Endothelial cell of umbilical vein (primary cell): ENCODE measurements around the gene PHACTR2. TPM values are rescaled to one million over a fixed set of nuclear protein-coding genes. Genes with fewer than 3 reads are reported as not detected.

ENCODE experiments used
- BruUV-seq: library from RNA; stranded (reverse); fragments of 400-500 nt; replicated peaks from 2 replicates; lab custom pipeline; 2021; lab: Mats Ljungman, UMichigan
- CTCF ChIA-PET: fragments of 300-600, 350-600 bp; sonication (Branson Sonifier 250); formaldehyde crosslinking; loops from one replicate; lab custom pipeline; 2021; ENCODE audit warnings: antibody characterized with exemption, inconsistent platforms; lab: Charles Lee
- POLR2A ChIA-PET: fragments of 300-600, 350-600 bp; sonication (Branson Sonifier 250); formaldehyde crosslinking; loops from one replicate; lab custom pipeline; 2021; ENCODE audit warnings: antibody characterized with exemption, inconsistent platforms; lab: Charles Lee
- DNase-seq: peaks from one replicate; pipeline ENCODE4 v3.0.0-alpha.2; 2011; ENCODE audit warnings: low read depth, low spot score
- FAIRE-seq: peaks from 2 replicates; lab custom pipeline; 2011; peaks lifted over from hg19 to GRCh38; lab: Jason Lieb, UNC
- H2AFZ ChIP-seq: 2 replicates; pipeline ENCODE4 v1.6.0; 2012; ENCODE audit warnings: low read depth, low read length, control low read depth, inconsistent platforms
- H3K27ac ChIP-seq: 2 replicates; pipeline ENCODE4 v1.5.1; 2011; ENCODE audit warnings: low read depth, mild to moderate bottlenecking, control low read depth, low read length, moderate library complexity; ENCODE audit not compliant: insufficient read depth
- H3K27me3 ChIP-seq, 2 experiments: 2 replicates each; pipeline versions ENCODE4 v1.6.0 to v1.6.1; 2011; ENCODE audit warnings: low read length in 2 of 2, mixed read lengths in 1 of 2; ENCODE audit not compliant: control insufficient read depth in 2 of 2, insufficient read depth in 2 of 2
- H3K36me3 ChIP-seq, 2 experiments: 2 replicates in 1 of 2; 3 replicates in 1 of 2; pipeline ENCODE4 v1.5.1; 2011; ENCODE audit warnings: low read length in 2 of 2, mild to moderate bottlenecking in 1 of 2, moderate library complexity in 1 of 2; ENCODE audit not compliant: control insufficient read depth in 2 of 2, insufficient read depth in 2 of 2; ENCODE audit errors: extremely low read depth in 1 of 2
- H3K4me1 ChIP-seq: 3 replicates; pipeline ENCODE4 v1.5.1; 2011; ENCODE audit warnings: mild to moderate bottlenecking, low read length; ENCODE audit not compliant: control insufficient read depth, insufficient read depth; ENCODE audit errors: extremely low read depth
- H3K4me2 ChIP-seq: 2 replicates; pipeline ENCODE4 v1.6.1; 2011; ENCODE audit warnings: low read length, control low read depth, mixed read lengths; ENCODE audit not compliant: insufficient read depth
- H3K4me3 ChIP-seq, 3 experiments: fragments of 200-600 bp in 1 of 3; sonication (generic), shearing (Covaris generic) in 1 of 3; replicated peaks in 1 of 3; 2 replicates each; pipeline ENCODE4 v1.5.1; 2011 to 2016; ENCODE audit warnings: control low read depth in 3 of 3, low read length in 3 of 3, mild to moderate bottlenecking in 2 of 3, inconsistent platforms in 1 of 3, low read depth in 1 of 3, moderate library complexity in 1 of 3; ENCODE audit not compliant: insufficient read depth in 1 of 3
- H3K79me2 ChIP-seq: 2 replicates; pipeline ENCODE4 v1.6.0; 2012; ENCODE audit warnings: low read length, inconsistent platforms; ENCODE audit not compliant: control insufficient read depth, insufficient read depth
- H3K9ac ChIP-seq: replicated peaks from 2 replicates; pipeline ENCODE3; 2011; ENCODE audit warnings: low read length, control low read depth; ENCODE audit not compliant: insufficient read depth; ENCODE audit errors: extremely low read depth
- H3K9me1 ChIP-seq: replicated peaks from 3 replicates; pipeline ENCODE4 v1.6.0; 2011; ENCODE audit warnings: mild to moderate bottlenecking, low read length; ENCODE audit not compliant: control insufficient read depth, insufficient read depth; ENCODE audit errors: extremely low read depth
- H3K9me3 ChIP-seq: replicated peaks from 2 replicates; pipeline ENCODE4 v1.5.1; 2012; ENCODE audit warnings: low read length, inconsistent platforms; ENCODE audit not compliant: control insufficient read depth, insufficient read depth
- H4K20me1 ChIP-seq: replicated peaks from 2 replicates; pipeline ENCODE3; 2011; ENCODE audit warnings: mild to moderate bottlenecking, low read length; ENCODE audit not compliant: control insufficient read depth, insufficient read depth; ENCODE audit errors: extremely low read depth
- CTCF ChIP-seq, 2 donors: IDR thresholded peaks; 1 replicate in 1 of 2; 2 replicates in 1 of 2; pipeline ENCODE4 v1.5.1; 2011; ENCODE audit warnings: low read length in 2 of 2, mild to moderate bottlenecking in 2 of 2, moderate library complexity in 2 of 2, control low read depth in 1 of 2, inconsistent platforms in 1 of 2, low read depth in 1 of 2; ENCODE audit not compliant: insufficient read depth in 1 of 2; ENCODE audit errors: extremely low read depth in 1 of 2
- EZH2 ChIP-seq: IDR thresholded peaks from 2 replicates; pipeline ENCODE4 v1.6.1; 2012; ENCODE audit warnings: borderline replicate concordance, low read depth, mild to moderate bottlenecking, moderate library complexity, low read length, inconsistent platforms; ENCODE audit not compliant: severe bottlenecking
- FOS ChIP-seq: IDR thresholded peaks from 2 replicates; pipeline ENCODE4 v1.6.1; 2011; ENCODE audit warnings: mild to moderate bottlenecking, low read length, moderate library complexity, borderline replicate concordance; ENCODE audit not compliant: insufficient read depth
- GATA2 ChIP-seq: IDR thresholded peaks from 2 replicates; pipeline ENCODE4 v1.7.0; 2011; ENCODE audit warnings: low read depth, mild to moderate bottlenecking, moderate library complexity, mixed read lengths, low read length; ENCODE audit not compliant: insufficient read length, insufficient read depth
- JUN ChIP-seq: IDR thresholded peaks from 2 replicates; pipeline ENCODE4 v1.6.1; 2011; ENCODE audit warnings: borderline replicate concordance, low read depth; ENCODE audit not compliant: insufficient read length, insufficient read depth
- MAX ChIP-seq: IDR thresholded peaks from 2 replicates; pipeline ENCODE4 v1.6.1; 2011; ENCODE audit not compliant: insufficient read depth, insufficient read length
- MYC ChIP-seq: IDR thresholded peaks from one replicate; pipeline ENCODE4 v1.6.1; 2011; ENCODE audit warnings: mild to moderate bottlenecking, low read depth, low read length
- POLR2A ChIP-seq: IDR thresholded peaks from 2 replicates; pipeline ENCODE4 v1.6.1; 2012; ENCODE audit warnings: low read depth, mild to moderate bottlenecking, control low read depth, low read length
- POLR2AphosphoS5 ChIP-seq: IDR thresholded peaks from 2 replicates; pipeline ENCODE4 v1.6.1; 2012; ENCODE audit warnings: low read depth, mild to moderate bottlenecking, control low read depth, low read length, moderate library complexity; ENCODE audit not compliant: insufficient read depth
- dilution Hi-C: fragments of 300-500 bp; cut with MboI; formaldehyde crosslinking; loops from one replicate; pipeline ENCODE4 v1.15.0; 2019; ENCODE audit warnings: low sequenced_read_pairs; ENCODE audit not compliant: extremely low pct_ligation_motif_present
- intact Hi-C: fragments of 100-400 bp; cut with micrococcal nuclease; formaldehyde crosslinking; loops from one replicate; pipeline ENCODE4 v1.10.0; 2022
- polyA plus RNA-seq, 4 experiments: library from polyadenylated mRNA; depleted of rRNA in 3 of 4; stranded (reverse) in 3 of 4; unstranded in 1 of 4; fragments of >200 nt; gene quantifications; 2 replicates each; pipeline versions ENCODE4 v1.2.1 to v1.2.3, GENCODE V29; 2011 to 2012; ENCODE audit warnings: missing spikeins in 1 of 4
- total RNA-seq: library from RNA; stranded (reverse); gene quantifications from 2 replicates; pipeline ENCODE4 v1.2.3, GENCODE V29; 2021

Gene PHACTR2
- total and polyA plus RNA-seq, 2 donors (not counting 3 experiments of a cell fraction or from before 2014, with no cell fraction given) = 16.3 to 178 TPM

- no TSS peak for BruUV-seq
- H2AFZ ChIP-seq = no peak overlapping the region
- ChIA-PET POLR2A (no interaction called here), CTCF (interaction anchor here (1.0 to 3.0 kb wide), 3 partner anchors 76 to 288 kb away, joined by 3 to 13 read pairs (median 5); no protein-coding TSS in a partner anchor)
- intact Hi-C loops (no loop called here), dilution Hi-C loops (no loop called here)
- H4K20me1 ChIP-seq = no peaks in the 10 kb centered on the region
- no peaks in the 10 kb centered on the region for H3K9me1 ChIP-seq
- no peak overlapping the region for H3K4me2 ChIP-seq
- FAIRE-seq (no peak), DNase-seq (no peak)
- no peaks in the 10 kb centered on the region for H3K9me3 ChIP-seq
- H3K4me3 ChIP-seq = no peak overlapping the region
- peaks cover 0 to 1% of the 10 kb centered on the region in 2 experiments for H3K27me3 ChIP-seq
- H3K27ac ChIP-seq = no peak overlapping the region
- no peak for TF ChIP-seq POLR2AphosphoS5
- no peak for TF ChIP-seq MYC
- no peak for TF ChIP-seq EZH2
- no peak for TF ChIP-seq FOS
- H3K36me3 ChIP-seq = peaks cover 4 to 16% of the 10 kb centered on the region in 2 experiments
- H3K9ac ChIP-seq = no peak overlapping the region
- no peaks in the 10 kb centered on the region for H3K4me1 ChIP-seq
- H3K79me2 ChIP-seq = no peaks in the 10 kb centered on the region
Measured at GRCh38 chr6:143863771-143864170, 186.0 kb downstream of the PHACTR2 start.

GRCh38 chr6:143864234-143864633, 186.5 kb downstream of the PHACTR2 start, which contains the start of gene ZC2HC1B:
TSS of gene ZC2HC1B (plus strand) at chr6:143864474. CDS start at chr6:143864540, 66 bp downstream.
- no peaks in the 10 kb centered on the region for H3K4me1 ChIP-seq
- H4K20me1 ChIP-seq = no peaks in the 10 kb centered on the region
- H3K9me3 ChIP-seq = no peaks in the 10 kb centered on the region
- H2AFZ ChIP-seq = no peak within 1 kb of the TSS
- ChIA-PET CTCF (interaction anchor here (3.0 kb wide), 1 partner anchor 289 kb away, joined by 13 read pairs; no protein-coding TSS in a partner anchor), POLR2A (no interaction called here)
- H3K36me3 ChIP-seq = peaks cover 4 to 12% of the 10 kb centered on the region in 2 experiments
- DNase-seq (no peak), FAIRE-seq (no peak)
- H3K4me3 ChIP-seq = no peak within 1 kb of the TSS
- H3K27ac ChIP-seq = no peak within 1 kb of the TSS
- intact Hi-C loops (no loop called here), dilution Hi-C loops (no loop called here)
- no TSS peak for BruUV-seq
- H3K4me2 ChIP-seq = no peak within 1 kb of the TSS
- H3K79me2 ChIP-seq = no peaks in the 10 kb centered on the region
- no peaks in the 10 kb centered on the region for H3K9me1 ChIP-seq
- H3K9ac ChIP-seq = no peak within 1 kb of the TSS
- TF ChIP-seq MYC = no peak
- no peak for TF ChIP-seq EZH2
- TF ChIP-seq MAX = no peak
- no peak for TF ChIP-seq POLR2A
- no peak for TF ChIP-seq FOS
- no peak for TF ChIP-seq POLR2AphosphoS5
- TF ChIP-seq JUN = no peak
- TF ChIP-seq GATA2 = no peak
- no peak for TF ChIP-seq CTCF (IDR thresholded peaks at IDR 0.05; ENCODE audit: extremely low read depth in 1 of 2, insufficient read depth in 1 of 2, low read depth in 1 of 2, low read length in 2 of 2)
- H3K27me3 ChIP-seq = peaks cover 0 to 1% of the 10 kb centered on the region in 2 experiments
